HG02623 (cell line): ENCODE measurements around the gene RMND5B.
A peak's percentile ranks its signal among the peaks of the same experiment; 100 is the strongest.
"Not testable (repeated sequence)": the region's sequence is repeated elsewhere in the genome, so short reads cannot be mapped to it uniquely, and the experiment has no call there.

ENCODE experiments used
- ATAC-seq: cut with Tn5 transposase; IDR thresholded peaks from one replicate; pipeline ENCODE4 v1.9.1; 2021; ENCODE audit warnings: moderate library complexity; ENCODE audit not compliant: unreplicated experiment

Gene RMND5B

GRCh38 chr5:178130576-178131445 lies at the start of gene RMND5B:
RMND5B (plus strand) TSS chr5:178131014; CDS start chr5:178138120, 7,106 bp downstream.
- ATAC-seq = peak; percentile 83

GRCh38 chr5:178081571-178082243 lies 49.1 kb upstream of the RMND5B start:
- ATAC-seq = no peak

GRCh38 chr5:178083922-178084321 lies 46.9 kb upstream of the RMND5B start:
- ATAC-seq = no peak

- no peak for ATAC-seq
Measured at GRCh38 chr5:178085316-178085715, 45.5 kb upstream of the RMND5B start.

GRCh38 chr5:178086266-178086665 lies 44.5 kb upstream of the RMND5B start:
- ATAC-seq = no peak

GRCh38 chr5:178087199-178087598 lies 43.6 kb upstream of the RMND5B start:
- not testable (repeated sequence) for ATAC-seq

GRCh38 chr5:178090856-178091255 lies 40.0 kb upstream of the RMND5B start:
- no peak for ATAC-seq

- ATAC-seq = no peak
Measured at GRCh38 chr5:178093134-178093533, 37.7 kb upstream of the RMND5B start.

GRCh38 chr5:178094345-178094744 lies 36.5 kb upstream of the RMND5B start:
- no peak for ATAC-seq

- ATAC-seq = no peak
Measured at GRCh38 chr5:178098685-178099084, 32.1 kb upstream of the RMND5B start.

GRCh38 chr5:178103612-178104011 lies 27.2 kb upstream of the RMND5B start:
- no peak for ATAC-seq

- ATAC-seq = no peak
Measured at GRCh38 chr5:178104492-178104891, 26.3 kb upstream of the RMND5B start.

GRCh38 chr5:178106086-178106485 lies 24.7 kb upstream of the RMND5B start:
- no peak for ATAC-seq

GRCh38 chr5:178106556-178107239 lies 24.1 kb upstream of the RMND5B start:
- ATAC-seq = no peak

- ATAC-seq = no peak
Measured at GRCh38 chr5:178107756-178108310, 23.0 kb upstream of the RMND5B start.

- ATAC-seq = no peak
Measured at GRCh38 chr5:178108446-178108845, 22.4 kb upstream of the RMND5B start.

GRCh38 chr5:178108966-178109365 lies 21.8 kb upstream of the RMND5B start:
- ATAC-seq = no peak

- ATAC-seq = no peak
Measured at GRCh38 chr5:178110511-178110910, 20.3 kb upstream of the RMND5B start.

GRCh38 chr5:178111925-178112324 lies 18.9 kb upstream of the RMND5B start:
- no peak for ATAC-seq

GRCh38 chr5:178112545-178112944 lies 18.3 kb upstream of the RMND5B start:
- no peak for ATAC-seq

- peak; percentile 63 for ATAC-seq
Measured at GRCh38 chr5:178113141-178113787, 17.6 kb upstream of the RMND5B start, which contains the start of gene N4BP3. N4BP3 (plus strand) TSS chr5:178113532; CDS start chr5:178119584, 6,052 bp downstream.
